GM23338 (cell line): ENCODE results near the gene ZNF92. TPM values are rescaled to one million over a fixed set of nuclear protein-coding genes. Genes with fewer than 3 reads are reported as not detected.

Experiments
- ATAC-seq: fragments of 200-7000 bp; cut with Tn5 transposase; 3 replicates; pipeline ENCODE4 v1.9.1; 2020
- DNase-seq: peaks from one replicate; pipeline ENCODE4 v3.0.0-alpha.2; 2015; ENCODE audit warnings: low spot score
- H2AFZ ChIP-seq: fragments of 200-600 bp; sonication (generic); 2 replicates; pipeline ENCODE4 v1.8.0; 2016; ENCODE audit warnings: antibody characterized with exemption, mild to moderate bottlenecking, moderate library complexity
- H3F3A ChIP-seq: fragments of 200-600 bp; sonication (generic); replicated peaks from 2 replicates; pipeline ENCODE4 v1.8.0; 2017; ENCODE audit warnings: antibody characterized with exemption, mixed run types, low read depth
- H3K27ac ChIP-seq: fragments of 200-600 bp; sonication (generic); 2 replicates; pipeline ENCODE4 v1.6.1; 2016; ENCODE audit warnings: low read depth
- H3K27me3 ChIP-seq: fragments of 200-600 bp; sonication (generic); 2 replicates; pipeline ENCODE4 v1.8.0; 2016; ENCODE audit warnings: mild to moderate bottlenecking, mixed run types, moderate library complexity; ENCODE audit not compliant: insufficient read depth
- H3K36me3 ChIP-seq: fragments of 200-600 bp; sonication (generic); 2 replicates; pipeline ENCODE4 v1.8.0; 2016; ENCODE audit warnings: mild to moderate bottlenecking; ENCODE audit not compliant: insufficient read depth
- H3K4me1 ChIP-seq: fragments of 200-600 bp; sonication (generic); 2 replicates; pipeline ENCODE4 v1.8.0; 2016; ENCODE audit warnings: mild to moderate bottlenecking, moderate library complexity; ENCODE audit not compliant: insufficient read depth
- H3K4me2 ChIP-seq: fragments of 200-600 bp; sonication (generic); 2 replicates; pipeline ENCODE4 v1.7.1; 2017; ENCODE audit warnings: mixed run types
- H3K4me3 ChIP-seq: fragments of 200-600 bp; sonication (generic); 2 replicates; pipeline ENCODE4 v1.6.1; 2016; ENCODE audit warnings: mixed run types
- H3K79me2 ChIP-seq: fragments of 200-600 bp; sonication (generic); replicated peaks from 2 replicates; pipeline ENCODE4 v1.8.0; 2017; ENCODE audit warnings: mild to moderate bottlenecking; ENCODE audit not compliant: insufficient read depth
- H3K9me2 ChIP-seq: fragments of 200-600 bp; sonication (generic); 2 replicates; pipeline ENCODE4 v1.8.0; 2017; ENCODE audit not compliant: insufficient read depth
- H4K20me1 ChIP-seq: fragments of 200-600 bp; sonication (generic); replicated peaks from 2 replicates; pipeline ENCODE4 v1.8.0; 2017; ENCODE audit warnings: mild to moderate bottlenecking; ENCODE audit not compliant: insufficient read depth
- H3K27ac Mint-ChIP-seq: 2 replicates; pipeline ENCODE4 v1.8.0; 2020; ENCODE audit warnings: inconsistent platforms, mild to moderate bottlenecking, moderate library complexity, mixed read lengths
- H3K27me3 Mint-ChIP-seq: 3 replicates; pipeline ENCODE4 v1.8.0; 2022; ENCODE audit warnings: low read depth, mild to moderate bottlenecking, moderate library complexity, mixed read lengths, inconsistent platforms; ENCODE audit not compliant: insufficient read depth, poor library complexity
- H3K36me3 Mint-ChIP-seq: 3 replicates; pipeline ENCODE4 v1.8.0; 2021; ENCODE audit warnings: low read depth, mild to moderate bottlenecking, inconsistent platforms, moderate library complexity, mixed read lengths
- H3K4me1 Mint-ChIP-seq: 3 replicates; pipeline ENCODE4 v1.8.0; 2020; ENCODE audit warnings: mild to moderate bottlenecking, inconsistent platforms, mixed read lengths
- H3K4me3 Mint-ChIP-seq: 3 replicates; pipeline ENCODE4 v1.8.0; 2021; ENCODE audit warnings: moderate library complexity, mild to moderate bottlenecking, inconsistent platforms, mixed read lengths
- H3K9me3 Mint-ChIP-seq: 3 replicates; pipeline ENCODE4 v1.8.0; 2020; ENCODE audit warnings: moderate library complexity, mild to moderate bottlenecking, inconsistent platforms, mixed read lengths
- CREB1 ChIP-seq: fragments of 250-450 bp; sonication (Bioruptor Pico); IDR thresholded peaks from 2 replicates; pipeline ENCODE4 v1.5.0; 2020; ENCODE audit warnings: low read depth, mild to moderate bottlenecking, moderate library complexity
- CTCF ChIP-seq, 2 experiments: fragments of 200-600 bp in 1 of 2; sonication (generic) in 1 of 2; conservative IDR thresholded peaks; 2 replicates each; pipeline versions ENCODE4 v1.5.1 to v1.6.1; 2016 to 2017; ENCODE audit warnings: antibody characterized with exemption in 2 of 2, low read depth in 2 of 2, mild to moderate bottlenecking in 2 of 2, moderate library complexity in 1 of 2
- ETS1 ChIP-seq: IDR thresholded peaks from 2 replicates; pipeline ENCODE4 v1.6.1; 2016; ENCODE audit warnings: antibody characterized with exemption
- EZH2 ChIP-seq: fragments of 200-600 bp; sonication (generic); IDR thresholded peaks from one replicate; pipeline ENCODE4 v1.8.0; 2017; ENCODE audit warnings: antibody characterized with exemption, mild to moderate bottlenecking, low read depth; ENCODE audit not compliant: unreplicated experiment
- EZH2phosphoT487 ChIP-seq: fragments of 200-600 bp; sonication (generic); IDR thresholded peaks from one replicate; pipeline ENCODE4 v1.8.1; 2018; ENCODE audit warnings: antibody characterized with exemption; ENCODE audit not compliant: unreplicated experiment
- JUNB ChIP-seq: IDR thresholded peaks from one replicate; pipeline ENCODE4 v1.6.1; 2016; ENCODE audit warnings: antibody characterized with exemption; ENCODE audit not compliant: unreplicated experiment
- NANOG ChIP-seq: IDR thresholded peaks from 2 replicates; pipeline ENCODE4 v1.6.1; 2016; ENCODE audit warnings: antibody characterized with exemption, borderline replicate concordance
- POLR2AphosphoS5 ChIP-seq: IDR thresholded peaks from 2 replicates; pipeline ENCODE4 v1.6.1; 2016; ENCODE audit warnings: antibody characterized with exemption, low read depth
- REST ChIP-seq: IDR thresholded peaks from one replicate; pipeline ENCODE4 v1.6.1; 2018; ENCODE audit warnings: antibody characterized with exemption; ENCODE audit not compliant: unreplicated experiment
- STAT1 ChIP-seq: IDR thresholded peaks from one replicate; pipeline ENCODE4 v1.6.1; 2016; ENCODE audit warnings: antibody characterized with exemption; ENCODE audit not compliant: unreplicated experiment
- ZNF114 ChIP-seq: fragments of 250-450 bp; sonication (Bioruptor Pico); IDR thresholded peaks from 2 replicates; pipeline ENCODE4 v1.5.0; 2020; ENCODE audit warnings: mild to moderate bottlenecking, moderate library complexity
- ZNF331 ChIP-seq: fragments of 250-450 bp; sonication (Bioruptor Pico); IDR thresholded peaks from 2 replicates; pipeline ENCODE4 v1.5.0; 2020; ENCODE audit warnings: low read depth, mild to moderate bottlenecking, moderate library complexity
- ZNF462 ChIP-seq: fragments of 250-450 bp; sonication (Bioruptor Pico); IDR thresholded peaks from 2 replicates; pipeline ENCODE4 v1.5.0; 2020; ENCODE audit warnings: mild to moderate bottlenecking, moderate library complexity
- polyA plus RNA-seq: library from polyadenylated mRNA; unstranded; fragments of >200 nt; fragmentation: Nextera tagmentation; extraction: Ambion mirVana; gene quantifications from 2 replicates; pipeline ENCODE4 v1.2.1, GENCODE V29; 2016
- total RNA-seq: library from RNA; depleted of rRNA; stranded (reverse); fragments of >200 nt; shearing (Covaris generic); gene quantifications from 2 replicates; pipeline ENCODE4 v1.2.3, GENCODE V29; 2014

The ZNF92 gene
- total and polyA plus RNA-seq, 2 experiments from 2014 or later = 25.3 to 56.3 TPM

- Histone ChIP-seq H3K27ac (no peak overlapping the region), H3K36me3 (no peaks in the 10 kb centered on the region), H2AFZ (no peak overlapping the region), H3K79me2 (no peaks in the 10 kb centered on the region), H4K20me1 (no peaks in the 10 kb centered on the region), H3F3A (no peaks in the 10 kb centered on the region), H3K9me2 (no peaks in the 10 kb centered on the region), H3K4me1 (no peaks in the 10 kb centered on the region), H3K4me3 (no peak overlapping the region), H3K4me2 (no peak overlapping the region), H3K27me3 (no peaks in the 10 kb centered on the region)
- Mint-ChIP-seq H3K27me3 (no peaks in the 10 kb centered on the region), H3K36me3 (peaks cover 15% of the 10 kb centered on the region), H3K4me3 (no peak overlapping the region), H3K27ac (no peak overlapping the region), H3K9me3 (peaks cover 33% of the 10 kb centered on the region), H3K4me1 (no peaks in the 10 kb centered on the region)
- DNase-seq (no peak), ATAC-seq (no peak)
- TF ChIP-seq ZNF114 (CRISPR knock-in tag) = no peak
- no peak for TF ChIP-seq ZNF331 (CRISPR knock-in tag)
- no peak for TF ChIP-seq EZH2phosphoT487
- TF ChIP-seq CREB1 (CRISPR knock-in tag) = no peak
- no peak for TF ChIP-seq JUNB
- no peak for TF ChIP-seq EZH2
- no peak for TF ChIP-seq REST
- TF ChIP-seq NANOG = no peak
- TF ChIP-seq STAT1 = no peak
- TF ChIP-seq ETS1 = no peak
- no peak for TF ChIP-seq POLR2AphosphoS5
- no peak for TF ChIP-seq CTCF (conservative IDR thresholded peaks at IDR 0.05; ENCODE audit: low read depth in 2 of 2)
- no peak for TF ChIP-seq ZNF462 (CRISPR knock-in tag)
Observed at GRCh38 chr7:65444899-65445823, 71.5 kb downstream of the ZNF92 start.
